B cell (primary cell): ENCODE results near the gene OR1J4. TPM values are rescaled to one million over a fixed set of nuclear protein-coding genes. Genes with fewer than 3 reads are reported as not detected.

Source experiments
- ATAC-seq: fragments of 200-7000 bp; cut with Tn5 transposase; one replicate; pipeline ENCODE4 v1.10.0; 2021; ENCODE audit warnings: low read depth, mild to moderate bottlenecking, moderate number of reproducible peaks, moderate library complexity
- CTCF ChIA-PET: fragments of 350-600 bp; sonication (Branson Sonifier 250); formaldehyde crosslinking; loops from one replicate; lab custom pipeline; 2021; ENCODE audit warnings: antibody characterized with exemption, inconsistent platforms; lab: Charles Lee
- POLR2A ChIA-PET: fragments of 350-600 bp; sonication (Branson Sonifier 250); formaldehyde crosslinking; loops from one replicate; lab custom pipeline; 2021; ENCODE audit warnings: antibody characterized with exemption; lab: Charles Lee
- DNase-seq: peaks from one replicate; pipeline ENCODE4 v3.0.0; 2013
- H2AFZ ChIP-seq: 2 replicates; pipeline ENCODE4 v1.6.1; 2012; ENCODE audit warnings: mild to moderate bottlenecking, low read depth, low read length; ENCODE audit not compliant: insufficient read depth, poor library complexity, severe bottlenecking
- H3K27ac ChIP-seq, 2 donors: 1 replicate in 1 of 2; 2 replicates in 1 of 2; pipeline ENCODE4 v1.5.1; 2012 to 2013; ENCODE audit warnings: low read length in 2 of 2, mild to moderate bottlenecking in 2 of 2, moderate library complexity in 1 of 2
- H3K27me3 ChIP-seq, 4 experiments: fragments of 200-600 bp in 1 of 4; sonication (generic) in 1 of 4; replicated peaks in 1 of 4; 1 replicate in 2 of 4; 2 replicates in 2 of 4; pipeline versions ENCODE4 v1.6.1 to v1.7.0; 2013 to 2016; ENCODE audit warnings: low read length in 3 of 4, mild to moderate bottlenecking in 2 of 4, mixed read lengths in 1 of 4, moderate library complexity in 1 of 4; ENCODE audit not compliant: insufficient read depth in 4 of 4, control insufficient read depth in 3 of 4; ENCODE audit errors: control extremely low read depth in 1 of 4
- H3K36me3 ChIP-seq, 2 experiments: replicated peaks in 1 of 2; 1 replicate in 1 of 2; 2 replicates in 1 of 2; pipeline versions ENCODE4 v1.6.1 to v1.7.1; 2013; ENCODE audit warnings: low read length in 1 of 2; ENCODE audit not compliant: insufficient read depth in 2 of 2, control insufficient read depth in 1 of 2; ENCODE audit errors: control extremely low read depth in 1 of 2, extremely low read depth in 1 of 2
- H3K4me1 ChIP-seq, 2 donors: fragments of 200-600 bp in 1 of 2; sonication (generic) in 1 of 2; 1 replicate in 1 of 2; 2 replicates in 1 of 2; pipeline versions ENCODE4 v1.5.1 to v1.6.1; 2013 to 2017; ENCODE audit warnings: low read length in 2 of 2; ENCODE audit not compliant: control insufficient read depth in 2 of 2, insufficient read depth in 2 of 2
- H3K4me2 ChIP-seq: replicated peaks from 2 replicates; pipeline ENCODE3; 2012; ENCODE audit warnings: mild to moderate bottlenecking, low read depth, low read length; ENCODE audit not compliant: poor library complexity, severe bottlenecking
- H3K4me3 ChIP-seq, 5 experiments: fragments of 200-600 bp in 1 of 5; sonication (generic) in 1 of 5; 1 replicate in 3 of 5; 2 replicates in 2 of 5; pipeline versions ENCODE4 v1.5.1 to v1.7.0; 2011 to 2016; ENCODE audit warnings: low read length in 4 of 5, mild to moderate bottlenecking in 4 of 5, low read depth in 2 of 5, control low read depth in 1 of 5, moderate library complexity in 1 of 5; ENCODE audit not compliant: insufficient read depth in 1 of 5; ENCODE audit errors: control extremely low read depth in 1 of 5, extremely low read depth in 1 of 5
- H3K79me2 ChIP-seq: fragments of 200-600 bp; sonication (generic); one replicate; pipeline ENCODE4 v1.6.0; 2016; ENCODE audit warnings: low read length; ENCODE audit not compliant: control insufficient read depth, insufficient read depth
- H3K9ac ChIP-seq: fragments of 200-600 bp; sonication (generic); 2 replicates; pipeline ENCODE4 v1.6.1; 2017; ENCODE audit warnings: mild to moderate bottlenecking, low read length, moderate library complexity
- H3K9me3 ChIP-seq, 3 donors: one replicate each; pipeline versions ENCODE4 v1.6.1 to v1.7.1; 2013; ENCODE audit warnings: low read length in 2 of 3; ENCODE audit not compliant: control insufficient read depth in 2 of 3, insufficient read depth in 1 of 3; ENCODE audit errors: control extremely low read depth in 1 of 3
- H4K20me1 ChIP-seq: 2 replicates; pipeline ENCODE4 v1.6.0; 2012; ENCODE audit warnings: mild to moderate bottlenecking, low read length; ENCODE audit not compliant: insufficient read depth, control insufficient read depth, poor library complexity, severe bottlenecking
- H3K27ac Mint-ChIP-seq: one replicate; pipeline ENCODE4 v1.8.0; 2021; ENCODE audit warnings: mixed read lengths
- H3K27me3 Mint-ChIP-seq: one replicate; pipeline ENCODE4 v1.8.0; 2021; ENCODE audit warnings: mixed read lengths
- H3K4me1 Mint-ChIP-seq: one replicate; pipeline ENCODE4 v1.8.0; 2021; ENCODE audit warnings: mixed read lengths
- H3K4me3 Mint-ChIP-seq: one replicate; pipeline ENCODE4 v1.8.0; 2021; ENCODE audit warnings: mixed read lengths
- H3K9me3 Mint-ChIP-seq: one replicate; pipeline ENCODE4 v1.8.0; 2022; ENCODE audit warnings: mixed read lengths; ENCODE audit not compliant: insufficient read depth
- CTCF ChIP-seq: fragments of 200-600 bp; IDR thresholded peaks from one replicate; pipeline ENCODE4 v1.8.0; 2022; ENCODE audit warnings: antibody characterized with exemption, mild to moderate bottlenecking
- EZH2 ChIP-seq: IDR thresholded peaks from 2 replicates; pipeline ENCODE4 v1.6.1; 2012; ENCODE audit warnings: borderline replicate concordance, low read depth, mild to moderate bottlenecking, moderate library complexity, low read length; ENCODE audit not compliant: insufficient read depth, poor library complexity, severe bottlenecking
- WGBS: methylation state at CpG from one replicate; pipeline ENCODE4 v1.1.5; 2013; ENCODE audit warnings: missing lambda C conversion rate; ENCODE audit not compliant: insufficient coverage; 5-methylcytosine and 5-hydroxymethylcytosine counted together
- intact Hi-C: fragments of 100-400 bp; cut with micrococcal nuclease; formaldehyde crosslinking; loops from one replicate; pipeline ENCODE4 v1.10.0; 2022
- polyA plus RNA-seq: library from polyadenylated mRNA; depleted of rRNA; stranded (reverse); fragments of >200 nt; gene quantifications from 2 replicates; pipeline ENCODE4 v1.2.3, GENCODE V29; 2012
- total RNA-seq, 2 donors: library from RNA; stranded (reverse); fragments of 120-200 nt in 1 of 2; gene quantifications; 1 replicate in 1 of 2; 2 replicates in 1 of 2; pipeline versions ENCODE4 v1.2.3 to v1.2.4, GENCODE V29; 2013 to 2022

Gene OR1J4
- total and polyA plus RNA-seq, 2 donors (not counting 1 experiment from before 2014, with no cell fraction given) = not detected

- Histone ChIP-seq H3K79me2 (no peaks in the 10 kb centered on the region), H3K4me3 (no peak overlapping the region), H3K27ac (no peak overlapping the region), H3K27me3 (peaks cover 0 to 12% (median 3%) of the 10 kb centered on the region in 4 experiments), H3K4me2 (no peak overlapping the region), H4K20me1 (no peaks in the 10 kb centered on the region), H3K4me1 (no peaks in the 10 kb centered on the region), H3K9ac (no peak overlapping the region), H3K9me3 (peaks cover 0 to 9% (median 0%) of the 10 kb centered on the region in 3 donors), H3K36me3 (no peaks in the 10 kb centered on the region), H2AFZ (no peak overlapping the region)
- H3K27me3 Mint-ChIP-seq = peaks cover 45% of the 10 kb centered on the region
- POLR2A ChIA-PET = no interaction called here
- no peak overlapping the region for H3K4me3 Mint-ChIP-seq
- TF ChIP-seq EZH2 = no peak
- no peak for TF ChIP-seq CTCF
- intact Hi-C loops = no loop called here
- 80% methylated on average over 4 of the region's 4 CpGs for WGBS
- no peak for ATAC-seq
- H3K9me3 Mint-ChIP-seq = peaks cover 2% of the 10 kb centered on the region
- CTCF ChIA-PET = no interaction called here
- no peaks in the 10 kb centered on the region for H3K4me1 Mint-ChIP-seq
- no peak for DNase-seq
- no peak overlapping the region for H3K27ac Mint-ChIP-seq
Measured at GRCh38 chr9:122561446-122561845, 42.5 kb downstream of the OR1J4 start.

- Histone ChIP-seq H2AFZ (no peak overlapping the region), H3K4me3 (no peak overlapping the region), H3K27me3 (peaks cover 0 to 12% (median 3%) of the 10 kb centered on the region in 4 experiments), H3K9me3 (peaks cover 0 to 9% (median 0%) of the 10 kb centered on the region in 3 donors), H3K36me3 (no peaks in the 10 kb centered on the region), H4K20me1 (no peaks in the 10 kb centered on the region), H3K79me2 (no peaks in the 10 kb centered on the region), H3K27ac (no peak overlapping the region), H3K9ac (no peak overlapping the region), H3K4me1 (no peaks in the 10 kb centered on the region), H3K4me2 (no peak overlapping the region)
- Mint-ChIP-seq H3K27me3 (peaks cover 45% of the 10 kb centered on the region), H3K27ac (no peak overlapping the region), H3K4me1 (no peaks in the 10 kb centered on the region), H3K9me3 (peaks cover 2% of the 10 kb centered on the region), H3K4me3 (no peak overlapping the region)
- POLR2A ChIA-PET = no interaction called here
- CTCF ChIA-PET = no interaction called here
- intact Hi-C loops = no loop called here
- ATAC-seq = no peak
- no peak for TF ChIP-seq EZH2
- no peak for TF ChIP-seq CTCF
- DNase-seq = no peak
- WGBS = 66% methylated on average over 6 of the region's 9 CpGs
Measured at GRCh38 chr9:122562134-122562760, 43.3 kb downstream of the OR1J4 start.
